IMR-90 (cell line): Measurements from ENCODE around the gene RASIP1. TPM values are rescaled to one million over a fixed set of nuclear protein-coding genes. Genes with fewer than 3 reads are reported as not detected.
"Not testable (repeated sequence)": the region's sequence is repeated elsewhere in the genome, so short reads cannot be mapped to it uniquely, and the experiment has no call there.

ENCODE experiments used
- ATAC-seq: fragments of 200-7000 bp; cut with Tn5 transposase; 2 replicates; pipeline ENCODE4 v1.9.1; 2020; ENCODE audit warnings: low read depth, mild to moderate bottlenecking, moderate library complexity
- BruUV-seq: library from RNA; stranded (reverse); fragments of 400-500 nt; replicated peaks from 2 replicates; lab custom pipeline; 2021; lab: Mats Ljungman, UMichigan
- CTCF ChIA-PET: fragments of 300-600 bp; formaldehyde crosslinking; extraction: SDS; loops from one replicate; lab custom pipeline; 2021; ENCODE audit warnings: antibody characterized with exemption; lab: Yijun Ruan, JAX
- POLR2A ChIA-PET: fragments of 300-600 bp; sonication (Branson Sonifier 250); formaldehyde crosslinking; loops from one replicate; lab custom pipeline; 2022; ENCODE audit warnings: antibody characterized with exemption; ENCODE audit not compliant: unreplicated experiment; lab: Charles Lee
- DNase-seq: peaks from one replicate; pipeline ENCODE4 v3.0.0; 2013
- H2AFZ ChIP-seq: replicated peaks from 2 replicates; pipeline ENCODE3; 2013; ENCODE audit warnings: low read length, mild to moderate bottlenecking; ENCODE audit not compliant: poor library complexity
- H2AK5ac ChIP-seq: 2 replicates; pipeline ENCODE4 v1.6.1; 2013; ENCODE audit warnings: low read depth, low read length, inconsistent platforms
- H2AK9ac ChIP-seq: replicated peaks from 2 replicates; pipeline ENCODE3; 2013; ENCODE audit warnings: mild to moderate bottlenecking, low read depth, low read length, moderate library complexity; ENCODE audit not compliant: poor library complexity
- H2BK120ac ChIP-seq: 2 replicates; pipeline ENCODE4 v1.6.1; 2013; ENCODE audit warnings: low read depth, low read length, inconsistent platforms
- H2BK15ac ChIP-seq: 3 replicates; pipeline ENCODE4 v1.6.1; 2013; ENCODE audit warnings: low read depth, low read length, inconsistent platforms
- H2BK20ac ChIP-seq: 2 replicates; pipeline ENCODE4 v1.6.1; 2013; ENCODE audit warnings: low read depth, mild to moderate bottlenecking, inconsistent platforms, low read length, moderate library complexity
- H2BK5ac ChIP-seq: 2 replicates; pipeline ENCODE4 v1.6.1; 2013; ENCODE audit warnings: mild to moderate bottlenecking, low read depth, low read length, inconsistent platforms; ENCODE audit not compliant: poor library complexity, severe bottlenecking
- H3K14ac ChIP-seq: replicated peaks from 2 replicates; pipeline ENCODE4 v1.6.1; 2013; ENCODE audit warnings: low read depth, low read length, inconsistent platforms
- H3K18ac ChIP-seq: 2 replicates; pipeline ENCODE4 v1.6.1; 2013; ENCODE audit warnings: low read depth, low read length, control low read depth
- H3K23ac ChIP-seq: 2 replicates; pipeline ENCODE4 v1.6.1; 2013; ENCODE audit warnings: low read depth, low read length, inconsistent platforms
- H3K27ac ChIP-seq: 2 replicates; pipeline ENCODE4 v1.5.1; 2013; ENCODE audit warnings: mild to moderate bottlenecking, control low read depth, low read length; ENCODE audit not compliant: insufficient read depth
- H3K27me3 ChIP-seq: 2 replicates; pipeline ENCODE4 v1.6.1; 2013; ENCODE audit warnings: low read length; ENCODE audit not compliant: control insufficient read depth, insufficient read depth
- H3K36me3 ChIP-seq: 2 replicates; pipeline ENCODE4 v1.6.1; 2013; ENCODE audit warnings: low read length, mixed read lengths; ENCODE audit not compliant: control insufficient read depth, insufficient read depth
- H3K4ac ChIP-seq: 2 replicates; pipeline ENCODE4 v1.6.1; 2013; ENCODE audit warnings: low read depth, low read length, inconsistent platforms
- H3K4me1 ChIP-seq: 2 replicates; pipeline ENCODE4 v1.6.1; 2013; ENCODE audit warnings: low read length, mixed read lengths; ENCODE audit not compliant: control insufficient read depth, insufficient read depth
- H3K4me2 ChIP-seq: 2 replicates; pipeline ENCODE4 v1.6.1; 2013; ENCODE audit warnings: low read depth, mild to moderate bottlenecking, control low read depth, low read length, moderate library complexity
- H3K4me3 ChIP-seq: 2 replicates; pipeline ENCODE4 v1.5.1; 2013; ENCODE audit warnings: low read depth, mild to moderate bottlenecking, control low read depth, low read length, moderate library complexity; ENCODE audit not compliant: insufficient read depth
- H3K56ac ChIP-seq: 2 replicates; pipeline ENCODE4 v1.6.1; 2013; ENCODE audit warnings: low read length, inconsistent platforms; ENCODE audit not compliant: insufficient read depth; ENCODE audit errors: extremely low read depth
- H3K79me1 ChIP-seq, 2 experiments: 2 replicates each; pipeline ENCODE4 v1.6.1; 2013; ENCODE audit warnings: low read length in 2 of 2, inconsistent platforms in 1 of 2, low read depth in 1 of 2
- H3K9ac ChIP-seq: 2 replicates; pipeline ENCODE4 v1.6.1; 2013; ENCODE audit warnings: low read depth, low read length, control low read depth
- H3K9me1 ChIP-seq: 2 replicates; pipeline ENCODE4 v1.6.1; 2013; ENCODE audit warnings: low read length, inconsistent platforms; ENCODE audit not compliant: insufficient read depth
- H3K9me3 ChIP-seq: 2 replicates; pipeline ENCODE4 v1.6.1; 2013; ENCODE audit warnings: low read length; ENCODE audit not compliant: control insufficient read depth, insufficient read depth
- H4K20me1 ChIP-seq: 2 replicates; pipeline ENCODE4 v1.6.1; 2013; ENCODE audit warnings: low read length, inconsistent platforms; ENCODE audit not compliant: insufficient read depth
- H4K5ac ChIP-seq: 2 replicates; pipeline ENCODE4 v1.6.1; 2013; ENCODE audit warnings: mild to moderate bottlenecking, low read depth, low read length, control low read depth
- H4K8ac ChIP-seq, 2 experiments: 2 replicates each; pipeline ENCODE4 v1.6.1; 2013; ENCODE audit warnings: low read depth in 2 of 2, low read length in 2 of 2, control low read depth in 1 of 2, inconsistent platforms in 1 of 2
- H4K91ac ChIP-seq: 2 replicates; pipeline ENCODE4 v1.6.1; 2013; ENCODE audit warnings: low read depth, low read length, inconsistent platforms; ENCODE audit not compliant: insufficient read depth
- WGBS, 2 experiments: methylation state at CpG; one replicate each; pipeline versions ENCODE4 v1.1.5 to v1.1.7; 2013; ENCODE audit warnings: missing lambda C conversion rate in 2 of 2; ENCODE audit not compliant: insufficient read length in 1 of 2; ENCODE audit errors: extremely low coverage in 2 of 2; 5-methylcytosine and 5-hydroxymethylcytosine counted together
- dilution Hi-C: fragments of 300-500 bp; cut with HindIII; formaldehyde crosslinking; loops from one replicate; pipeline ENCODE4 v1.14.3; 2018; ENCODE audit warnings: low sequenced_read_pairs; ENCODE audit not compliant: unreplicated experiment
- in situ Hi-C: fragments of 300-500 bp; cut with MboI; formaldehyde crosslinking; loops from 3 replicates; pipeline ENCODE4 v1.14.3; 2019; ENCODE audit warnings: low sequenced_read_pairs, inconsistent platforms, mixed read lengths
- intact Hi-C: fragments of 100-400 bp; cut with micrococcal nuclease; formaldehyde crosslinking; loops from 2 replicates; pipeline ENCODE4 v1.10.0; 2022
- polyA plus RNA-seq, 3 experiments: library from polyadenylated mRNA; depleted of rRNA; stranded (reverse); fragments of >200 nt; gene quantifications; 2 replicates each; pipeline ENCODE4 v1.2.3, GENCODE V29; 2012; ENCODE audit warnings: low replicate concordance in 1 of 3
- total RNA-seq: library from RNA; depleted of rRNA; stranded (reverse); fragments of >200 nt; gene quantifications from 2 replicates; pipeline ENCODE4 v1.2.3, GENCODE V29; 2012

RASIP1 gene
- total and polyA plus RNA-seq, 2 of the 4 experiments (the other 2 are of a cell fraction): 0.18 to 0.51 TPM

DNA sequence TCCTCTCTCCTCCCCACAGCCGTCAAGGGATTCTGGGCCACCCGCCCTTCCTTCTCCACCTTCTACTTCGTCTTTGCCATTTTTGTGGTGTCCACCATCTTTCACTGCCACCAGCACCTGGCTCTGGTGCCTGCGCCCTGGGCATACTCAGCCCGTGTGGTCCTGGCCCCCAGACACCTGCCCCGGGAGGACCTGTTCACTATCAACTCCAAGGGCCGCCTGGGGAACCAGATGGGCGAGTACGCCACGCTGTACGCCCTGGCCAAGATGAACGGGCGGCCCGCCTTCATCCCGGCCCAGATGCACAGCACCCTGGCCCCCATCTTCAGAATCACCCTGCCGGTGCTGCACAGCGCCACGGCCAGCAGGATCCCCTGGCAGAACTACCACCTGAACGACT is 60.4 kb downstream of the RASIP1 start:
- H4K5ac ChIP-seq, H3K4me2 ChIP-seq, H3K9me3 ChIP-seq, H2AFZ ChIP-seq, H3K14ac ChIP-seq, BruUV-seq, H2AK5ac ChIP-seq, ATAC-seq, CTCF ChIA-PET, DNase-seq, H3K9ac ChIP-seq, H3K56ac ChIP-seq, H3K36me3 ChIP-seq, H3K4me3 ChIP-seq, H4K20me1 ChIP-seq, intact Hi-C loops, H2BK15ac ChIP-seq, H3K79me1 ChIP-seq, H4K91ac ChIP-seq, POLR2A ChIA-PET, H2BK5ac ChIP-seq, in situ Hi-C loops, H3K4me1 ChIP-seq, H3K18ac ChIP-seq, H3K9me1 ChIP-seq, H3K4ac ChIP-seq, H2BK20ac ChIP-seq, H4K8ac ChIP-seq, H3K23ac ChIP-seq, H2BK120ac ChIP-seq, dilution Hi-C loops, H2AK9ac ChIP-seq, H3K27ac ChIP-seq: not testable (repeated sequence)
- peaks cover 12% of the 10 kb centered on the region for H3K27me3 ChIP-seq
- WGBS, 2 experiments: 82% methylated on average over 3 of the region's 19 CpGs; no CpG with 5 or more reads in 1 of the 2 experiments
